A549 (cell line): ENCODE data around the gene ADAM12.

Source experiments
- CBX2 ChIP-seq: fragments of 200-600 bp; sonication (generic); IDR thresholded peaks from 2 replicates; pipeline ENCODE4 v1.6.1; 2016; ENCODE audit warnings: low read depth, mild to moderate bottlenecking, borderline replicate concordance
- CHD2 ChIP-seq: fragments of 150-350 bp; IDR thresholded peaks from 2 replicates; pipeline ENCODE4 v1.6.1; 2014; ENCODE audit warnings: low read length; ENCODE audit not compliant: partially characterized antibody
- MYC ChIP-seq: IDR thresholded peaks from 2 replicates; pipeline ENCODE4 v1.6.1; 2012; ENCODE audit warnings: mild to moderate bottlenecking, inconsistent platforms, low read length, improper control_type of control experiment, borderline replicate concordance
- POLR2A ChIP-seq: IDR thresholded peaks from 2 replicates; pipeline ENCODE4 v1.6.1; 2012; ENCODE audit warnings: mild to moderate bottlenecking, low read length
- ZFP36 ChIP-seq: fragments of 450-650 bp; IDR thresholded peaks from 2 replicates; pipeline ENCODE4 v1.6.1; 2014; ENCODE audit warnings: borderline replicate concordance; ENCODE audit not compliant: partially characterized antibody
- TF ChIP-seq, protein P1 (sequence below): fragments of >200 bp; sonication (Bioruptor Twin); formaldehyde crosslinking; IDR thresholded peaks from 3 replicates; pipeline ENCODE4 v1.5.1; 2016

DNA sequence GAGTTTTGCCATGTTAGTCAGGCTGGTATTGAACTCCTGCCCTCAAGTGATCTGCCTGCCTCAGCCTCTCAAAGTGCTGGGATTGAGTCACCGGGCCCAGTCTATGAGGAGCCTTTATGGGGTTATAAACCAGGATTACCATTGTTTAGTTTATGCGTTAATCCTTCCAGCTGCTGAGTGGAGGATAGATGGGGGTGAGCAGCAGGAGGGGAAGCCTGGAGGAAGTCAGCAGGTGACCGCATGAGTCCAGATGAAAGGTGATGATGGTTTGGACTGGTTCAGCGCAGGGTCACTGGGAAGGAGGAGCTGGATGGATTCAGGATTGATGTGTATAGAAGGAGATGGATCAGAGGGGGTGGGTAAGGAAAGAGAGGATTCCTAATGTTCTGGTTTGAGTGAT lies 197.1 kb downstream of the ADAM12 start:
- TF ChIP-seq MYC (no peak), CHD2 (no peak), ZFP36 (no peak), POLR2A (no peak), CBX2 (no peak)
- TF ChIP-seq, protein P1, sequence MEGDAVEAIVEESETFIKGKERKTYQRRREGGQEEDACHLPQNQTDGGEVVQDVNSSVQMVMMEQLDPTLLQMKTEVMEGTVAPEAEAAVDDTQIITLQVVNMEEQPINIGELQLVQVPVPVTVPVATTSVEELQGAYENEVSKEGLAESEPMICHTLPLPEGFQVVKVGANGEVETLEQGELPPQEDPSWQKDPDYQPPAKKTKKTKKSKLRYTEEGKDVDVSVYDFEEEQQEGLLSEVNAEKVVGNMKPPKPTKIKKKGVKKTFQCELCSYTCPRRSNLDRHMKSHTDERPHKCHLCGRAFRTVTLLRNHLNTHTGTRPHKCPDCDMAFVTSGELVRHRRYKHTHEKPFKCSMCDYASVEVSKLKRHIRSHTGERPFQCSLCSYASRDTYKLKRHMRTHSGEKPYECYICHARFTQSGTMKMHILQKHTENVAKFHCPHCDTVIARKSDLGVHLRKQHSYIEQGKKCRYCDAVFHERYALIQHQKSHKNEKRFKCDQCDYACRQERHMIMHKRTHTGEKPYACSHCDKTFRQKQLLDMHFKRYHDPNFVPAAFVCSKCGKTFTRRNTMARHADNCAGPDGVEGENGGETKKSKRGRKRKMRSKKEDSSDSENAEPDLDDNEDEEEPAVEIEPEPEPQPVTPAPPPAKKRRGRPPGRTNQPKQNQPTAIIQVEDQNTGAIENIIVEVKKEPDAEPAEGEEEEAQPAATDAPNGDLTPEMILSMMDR = no peak
